Activated T-helper 17 cell treated with anti-CD3 and anti-CD28 coated beads, Interleukin-2, amount 50 U/mL, for 72 hours (primary cell): Measurements from ENCODE around the gene ACVR1C. TPM values are rescaled to one million over a fixed set of nuclear protein-coding genes. Genes with fewer than 3 reads are reported as not detected.

Experiments
- total RNA-seq, 2 donors: library from RNA; stranded (reverse); gene quantifications; one replicate each; pipeline ENCODE4 v1.2.3, GENCODE V29; 2022

The ACVR1C gene
- total RNA-seq, 2 donors from 2014 or later: 1.1 to 2.8 TPM

Other genes with a start within 250 kb of the ACVR1C start
- gene CYTIP, start 184.8 kb downstream of the ACVR1C start, total RNA-seq: 100 to 1,000 TPM; 581 to 591 TPM
- gene ACVR1, start 247.5 kb upstream of the ACVR1C start, total RNA-seq: 10 to 100 TPM; 22.7 to 27.5 TPM